M059J (cell line): ENCODE results near the gene WASF2. TPM values are rescaled to one million over a fixed set of nuclear protein-coding genes. Genes with fewer than 3 reads are reported as not detected.
"Not testable (repeated sequence)": the region's sequence is repeated elsewhere in the genome, so short reads cannot be mapped to it uniquely, and the experiment has no call there.

Experiments
- DNase-seq: peaks from one replicate; pipeline ENCODE4 v3.0.0-alpha.2; 2012; ENCODE audit warnings: low read depth
- total RNA-seq: library from RNA; depleted of rRNA; stranded (reverse); fragments of >200 nt; shearing (Covaris generic); gene quantifications from 2 replicates; pipeline ENCODE4 v1.2.3, GENCODE V29; 2014

WASF2 gene
- total RNA-seq, 1 experiment from 2014 or later = 26.2 TPM

GRCh38 chr1:27398405-27399149 is 91.4 kb downstream of the WASF2 start:
- DNase-seq = no peak

- no peak for DNase-seq
These were observed 92.2 kb downstream of the WASF2 start for GRCh38 chr1:27397749-27398148.

- DNase-seq = no peak
These were observed 92.9 kb downstream of the WASF2 start for GRCh38 chr1:27397110-27397509.

- peak; percentile 69 for DNase-seq
These were observed 94.3 kb downstream of the WASF2 start for GRCh38 chr1:27395441-27396195.

- DNase-seq = no peak
These were observed 95.0 kb downstream of the WASF2 start for GRCh38 chr1:27394925-27395324.

GRCh38 chr1:27394282-27394658 is 95.7 kb downstream of the WASF2 start:
- DNase-seq = no peak

- no peak for DNase-seq
These were observed 96.2 kb downstream of the WASF2 start for GRCh38 chr1:27393641-27394281.

GRCh38 chr1:27392778-27393635 is 97.0 kb downstream of the WASF2 start:
- DNase-seq = no peak

GRCh38 chr1:27392096-27392777 is 97.7 kb downstream of the WASF2 start, which contains the start of gene GPR3:
GPR3 (plus strand) TSS chr1:27392622; CDS start chr1:27393799, 1,177 bp downstream.
- DNase-seq = peak; percentile 91

- DNase-seq = peak; percentile 58
These were observed 98.4 kb downstream of the WASF2 start for GRCh38 chr1:27391511-27392095.

GRCh38 chr1:27388337-27389005 is 101.5 kb downstream of the WASF2 start:
- DNase-seq = peak; percentile 61

GRCh38 chr1:27384797-27385196 is 105.2 kb downstream of the WASF2 start:
- not testable (repeated sequence) for DNase-seq

- DNase-seq = no peak
These were observed 106.3 kb downstream of the WASF2 start for GRCh38 chr1:27383661-27384060.

- no peak for DNase-seq
These were observed 106.8 kb downstream of the WASF2 start, which contains the start of gene CD164L2 for GRCh38 chr1:27383039-27383605. CD164L2 (minus strand) TSS chr1:27383333; CDS start chr1:27383239, 94 bp downstream.

GRCh38 chr1:27381969-27382762 is 107.8 kb downstream of the WASF2 start:
- DNase-seq = no peak

- no peak for DNase-seq
These were observed 108.9 kb downstream of the WASF2 start for GRCh38 chr1:27380766-27381733.

- DNase-seq = no peak
These were observed 109.7 kb downstream of the WASF2 start for GRCh38 chr1:27380224-27380623.
